Measurements from ENCODE around the gene ADNP2.
A peak's percentile ranks its signal among the peaks of the same experiment; 100 is the strongest.

The ADNP2 gene

GRCh38 chr18:80105369-80106167, 3.5 kb upstream of the ADNP2 start:
- Histone ChIP-seq H3K79me2 (ENCODE audit: low read length) (peaks cover 10% of the 10 kb centered on the region), H3K4me2 (ENCODE audit: low read length) (peak overlapping the region; percentile 68), H3K4me1 (ENCODE audit: low read length) (peaks cover 31% of the 10 kb centered on the region), H2AFZ (ENCODE audit: low read depth, low read length) (peak overlapping the region; percentile 73), H3K9ac (ENCODE audit: low read length) (peak overlapping the region; percentile 27; the same call in 1 of the 2 replicates), H4K20me1 (ENCODE audit: insufficient read depth, low read length) (peaks cover 9% of the 10 kb centered on the region), H3K9me3 (ENCODE audit: insufficient read depth, low read length) (peaks cover 4% of the 10 kb centered on the region; the same call in 1 of the 2 replicates), H3K36me3 (replicated peaks; ENCODE audit: low read depth, low read length) (no peaks in the 10 kb centered on the region), H3K27me3 (ENCODE audit: low read depth, low read length) (no peaks in the 10 kb centered on the region), H3K4me3 (ENCODE audit: low read length) (peak overlapping the region; percentile 46), H3K27ac (ENCODE audit: low read length) (no peak overlapping the region)
- TF ChIP-seq EZH2phosphoT487 (IDR thresholded peaks at IDR 0.05; ENCODE audit: low read depth) = no peak
- no peak for TF ChIP-seq CTCF (IDR thresholded peaks at IDR 0.05; ENCODE audit: low read depth, low read length)

GRCh38 chr18:80106482-80107051, 2.5 kb upstream of the ADNP2 start:
- no peak overlapping the region for H3K27ac ChIP-seq (ENCODE audit: low read length)
- no peak overlapping the region for H3K9ac ChIP-seq (ENCODE audit: low read length)
- no peaks in the 10 kb centered on the region for H3K27me3 ChIP-seq (ENCODE audit: low read depth, low read length)
- peaks cover 20% of the 10 kb centered on the region for H3K79me2 ChIP-seq (ENCODE audit: low read length)
- peaks cover 37% of the 10 kb centered on the region for H3K4me1 ChIP-seq (ENCODE audit: low read length)
- H3K9me3 ChIP-seq (ENCODE audit: insufficient read depth, low read length) = no peaks in the 10 kb centered on the region; the same call in 1 of the 2 replicates
- no peak for TF ChIP-seq CTCF (IDR thresholded peaks at IDR 0.05; ENCODE audit: low read depth, low read length)
- no peak for TF ChIP-seq EZH2phosphoT487 (IDR thresholded peaks at IDR 0.05; ENCODE audit: low read depth)
- no peak overlapping the region for H3K4me3 ChIP-seq (ENCODE audit: low read length)
- H4K20me1 ChIP-seq (ENCODE audit: insufficient read depth, low read length) = peaks cover 18% of the 10 kb centered on the region
- no peak overlapping the region for H3K4me2 ChIP-seq (ENCODE audit: low read length)
- H2AFZ ChIP-seq (ENCODE audit: low read depth, low read length) = no peak overlapping the region
- H3K36me3 ChIP-seq (replicated peaks; ENCODE audit: low read depth, low read length) = peaks cover 7% of the 10 kb centered on the region

- Histone ChIP-seq H3K4me3 (ENCODE audit: low read length) (no peak overlapping the region), H3K36me3 (replicated peaks; ENCODE audit: low read depth, low read length) (peaks cover 11% of the 10 kb centered on the region), H3K79me2 (ENCODE audit: low read length) (peaks cover 29% of the 10 kb centered on the region), H3K9ac (ENCODE audit: low read length) (no peak overlapping the region), H3K9me3 (ENCODE audit: insufficient read depth, low read length) (no peaks in the 10 kb centered on the region), H3K4me2 (ENCODE audit: low read length) (no peak overlapping the region), H4K20me1 (ENCODE audit: insufficient read depth, low read length) (peaks cover 26% of the 10 kb centered on the region), H3K27ac (ENCODE audit: low read length) (no peak overlapping the region), H2AFZ (ENCODE audit: low read depth, low read length) (no peak overlapping the region), H3K4me1 (ENCODE audit: low read length) (peaks cover 37% of the 10 kb centered on the region), H3K27me3 (ENCODE audit: low read depth, low read length) (no peaks in the 10 kb centered on the region)
- TF ChIP-seq EZH2phosphoT487 (IDR thresholded peaks at IDR 0.05; ENCODE audit: low read depth) = no peak
- no peak for TF ChIP-seq CTCF (IDR thresholded peaks at IDR 0.05; ENCODE audit: low read depth, low read length)
Observed at GRCh38 chr18:80107426-80107825, 1.6 kb upstream of the ADNP2 start.

- Histone ChIP-seq H4K20me1 (ENCODE audit: insufficient read depth, low read length) (peaks cover 31% of the 10 kb centered on the region), H3K9ac (ENCODE audit: low read length) (no peak overlapping the region), H3K27me3 (ENCODE audit: low read depth, low read length) (no peaks in the 10 kb centered on the region), H3K79me2 (ENCODE audit: low read length) (peaks cover 36% of the 10 kb centered on the region), H2AFZ (ENCODE audit: low read depth, low read length) (peak overlapping the region; percentile 62; the same call in 1 of the 2 replicates), H3K4me1 (ENCODE audit: low read length) (peaks cover 37% of the 10 kb centered on the region), H3K9me3 (ENCODE audit: insufficient read depth, low read length) (no peaks in the 10 kb centered on the region), H3K27ac (ENCODE audit: low read length) (no peak overlapping the region), H3K4me2 (ENCODE audit: low read length) (no peak overlapping the region), H3K4me3 (ENCODE audit: low read length) (no peak overlapping the region), H3K36me3 (replicated peaks; ENCODE audit: low read depth, low read length) (peaks cover 14% of the 10 kb centered on the region)
- no peak for TF ChIP-seq EZH2phosphoT487 (IDR thresholded peaks at IDR 0.05; ENCODE audit: low read depth)
- no peak for TF ChIP-seq CTCF (IDR thresholded peaks at IDR 0.05; ENCODE audit: low read depth, low read length)
Observed at GRCh38 chr18:80108121-80108536, 933 bp upstream of the ADNP2 start.
